ENCODE measurements around the gene ROBO1. TPM values are rescaled to one million over a fixed set of nuclear protein-coding genes. Genes with fewer than 3 reads are reported as not detected.
A peak's percentile ranks its signal among the peaks of the same experiment; 100 is the strongest.

ROBO1 gene
- total RNA-seq, 1 donor: 34.2 TPM

DNA sequence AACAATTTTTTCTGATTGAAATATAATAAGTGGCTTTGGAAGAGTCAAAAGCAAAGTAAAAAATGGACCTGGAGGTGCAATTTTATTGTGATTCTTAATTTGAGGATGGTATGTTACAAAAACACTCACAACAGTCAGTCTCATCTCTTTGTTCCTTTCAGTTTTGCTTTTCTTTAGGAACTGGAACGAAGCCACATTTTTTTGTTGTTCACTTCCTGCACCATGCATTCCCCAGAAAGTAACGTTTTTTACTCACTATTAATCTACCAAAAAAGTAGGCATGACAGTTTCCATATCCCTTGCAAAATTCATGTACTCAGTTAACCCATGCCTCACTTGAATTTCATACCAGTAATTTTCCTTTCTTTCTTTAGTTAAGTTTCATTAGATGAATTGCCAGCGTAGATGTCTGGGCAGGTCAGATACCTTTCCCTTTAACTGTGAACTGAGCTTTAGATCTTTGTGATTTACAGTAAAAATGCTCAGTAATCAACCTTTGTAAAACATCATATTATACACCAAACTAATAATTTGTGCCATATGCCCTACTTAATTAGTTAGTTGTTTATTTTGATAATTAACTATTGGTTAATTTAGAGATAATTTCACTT lies 384.3 kb downstream of the ROBO1 start:
- H3K4me3 ChIP-seq (ENCODE audit: low read depth, low read length): no peak overlapping the region
- TF ChIP-seq CTCF (IDR thresholded peaks at IDR 0.05; ENCODE audit: insufficient read depth, low read length): no peak
- peak; percentile 50 for DNase-seq (ENCODE audit: low read depth)

DNA sequence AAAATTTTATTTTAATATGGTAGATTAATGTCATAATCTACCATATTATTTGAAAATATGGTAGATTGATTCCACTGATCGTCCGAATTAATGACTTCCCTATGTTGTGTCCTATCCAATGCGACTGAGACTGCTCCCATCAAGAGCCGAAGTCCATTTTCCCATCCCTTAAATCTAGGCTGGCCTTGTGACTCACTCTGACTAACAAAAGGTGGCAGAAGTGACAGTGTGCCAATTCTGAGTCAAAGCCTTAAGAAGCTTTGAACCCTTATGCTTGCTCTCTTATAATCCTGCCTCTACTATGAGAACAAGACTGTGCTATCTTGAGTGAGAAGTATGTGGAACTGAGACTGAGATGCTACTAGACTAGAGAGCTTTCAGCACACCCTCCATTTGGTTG lies 387.2 kb downstream of the ROBO1 start:
- no peak for DNase-seq (ENCODE audit: low read depth)
- no peak overlapping the region for H3K4me3 ChIP-seq (ENCODE audit: low read depth, low read length)
- no peak for TF ChIP-seq CTCF (IDR thresholded peaks at IDR 0.05; ENCODE audit: insufficient read depth, low read length)

GRCh38 chr3:79378064-79378463 lies 389.7 kb downstream of the ROBO1 start:
- no peak overlapping the region for H3K4me3 ChIP-seq (ENCODE audit: low read depth, low read length)
- no peak for DNase-seq (ENCODE audit: low read depth)
- TF ChIP-seq CTCF (IDR thresholded peaks at IDR 0.05; ENCODE audit: insufficient read depth, low read length): no peak

DNA sequence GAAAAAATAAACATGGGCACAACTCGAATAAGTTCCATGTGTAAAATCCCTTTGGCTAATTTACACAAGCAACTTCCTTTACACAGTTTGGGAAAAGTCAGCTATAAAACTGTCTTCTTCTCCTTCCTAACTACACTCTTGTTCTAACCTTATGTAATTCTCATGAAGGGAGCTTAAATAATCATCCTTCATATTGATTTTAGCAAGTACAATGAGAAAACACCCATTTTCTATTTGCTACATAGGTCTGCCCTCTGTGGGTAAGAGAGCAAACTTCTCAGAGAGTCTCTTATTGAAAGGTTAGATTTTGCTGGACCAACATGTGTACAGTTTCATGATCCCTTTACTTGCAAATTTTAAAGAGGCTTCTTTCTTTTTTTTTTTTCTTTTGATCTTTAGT lies 398.5 kb downstream of the ROBO1 start:
- no peak overlapping the region for H3K4me3 ChIP-seq (ENCODE audit: low read depth, low read length)
- peak; percentile 38 for TF ChIP-seq CTCF (IDR thresholded peaks at IDR 0.05; ENCODE audit: insufficient read depth, low read length)
- DNase-seq (ENCODE audit: low read depth): peak; percentile 27

DNA sequence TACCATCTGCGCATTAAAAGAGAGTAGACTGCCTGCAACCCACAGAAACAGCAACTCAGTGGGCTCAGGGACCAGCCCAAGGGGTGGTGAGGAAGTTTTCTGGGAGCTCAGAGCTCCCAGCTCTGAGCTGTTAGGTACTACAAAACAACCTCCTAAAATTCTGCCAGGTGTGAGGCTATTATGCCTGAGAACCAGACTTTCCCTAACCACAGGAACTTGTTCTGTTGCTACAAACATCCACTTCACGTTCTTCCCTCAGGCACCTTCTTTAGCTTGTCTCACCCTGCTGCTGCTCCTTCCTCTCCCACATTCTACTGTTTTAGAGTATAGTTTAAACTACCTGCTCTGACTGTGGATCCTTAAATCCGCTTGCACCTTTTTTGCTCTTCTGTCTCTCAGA lies 399.4 kb downstream of the ROBO1 start:
- H3K4me3 ChIP-seq (ENCODE audit: low read depth, low read length): no peak overlapping the region
- DNase-seq (ENCODE audit: low read depth): no peak
- TF ChIP-seq CTCF (IDR thresholded peaks at IDR 0.05; ENCODE audit: insufficient read depth, low read length): no peak

DNA sequence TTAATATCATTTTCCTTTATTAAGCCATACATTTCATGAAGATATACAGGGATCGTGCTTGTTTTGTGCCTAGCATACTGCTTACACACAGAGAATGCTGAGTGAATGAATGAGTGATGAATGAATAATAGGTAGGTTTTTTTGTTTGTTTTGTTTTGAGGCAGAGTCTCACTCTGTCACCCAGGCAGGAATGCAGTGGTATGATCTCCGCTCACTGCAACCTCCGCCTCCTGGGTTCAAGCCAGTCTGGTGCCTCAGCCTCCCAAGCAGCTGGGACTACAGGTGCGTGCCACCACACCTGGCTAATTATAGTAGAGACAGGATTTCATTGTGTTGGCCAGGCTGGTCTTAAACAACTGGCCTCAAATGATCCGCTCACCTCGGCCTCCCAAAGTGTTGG lies 400.0 kb downstream of the ROBO1 start:
- no peak for TF ChIP-seq CTCF (IDR thresholded peaks at IDR 0.05; ENCODE audit: insufficient read depth, low read length)
- no peak overlapping the region for H3K4me3 ChIP-seq (ENCODE audit: low read depth, low read length)
- DNase-seq (ENCODE audit: low read depth): no peak

- DNase-seq (ENCODE audit: low read depth): peak; percentile 55
- H3K4me3 ChIP-seq (ENCODE audit: low read depth, low read length): no peak overlapping the region
Measured at GRCh38 chr3:79367066-79367465, 400.7 kb downstream of the ROBO1 start.

More at GRCh38 chr3:79367066-79367465, 400.7 kb downstream of the ROBO1 start:
- no peak for TF ChIP-seq CTCF (IDR thresholded peaks at IDR 0.05; ENCODE audit: insufficient read depth, low read length)
